Activated T-cell treated with anti-CD3 and anti-CD28 coated beads, Interleukin-2, amount 50 U/mL, for 1 hour (primary cell): Measurements from ENCODE around the gene PSMD7.
"Not testable (repeated sequence)": the region's sequence is repeated elsewhere in the genome, so short reads cannot be mapped to it uniquely, and the experiment has no call there.

Experiments
- DNase-seq: peaks from one replicate; pipeline ENCODE4 v3.0.0-alpha.2; 2020

The PSMD7 gene

DNA sequence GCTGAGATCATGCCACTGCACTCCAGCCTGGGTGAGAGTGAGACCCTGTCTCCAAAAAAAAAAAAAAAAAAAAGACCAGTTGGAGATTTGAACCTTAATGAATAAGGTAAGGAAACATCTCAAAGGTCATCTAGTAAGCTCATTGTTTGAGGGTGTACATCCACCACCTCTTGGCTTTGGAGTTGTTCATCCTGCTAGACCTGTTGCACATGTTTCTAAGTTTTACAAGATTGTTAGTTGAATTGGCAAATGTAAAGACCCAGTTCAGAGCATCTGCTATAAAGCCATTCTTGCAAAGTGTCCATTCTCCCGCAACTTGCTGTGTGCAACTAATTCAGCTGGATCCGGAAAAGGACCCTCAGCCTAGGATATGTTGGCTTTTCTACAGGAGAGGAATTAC, 1.5 kb downstream of the PSMD7 start:
- DNase-seq = no peak

DNA sequence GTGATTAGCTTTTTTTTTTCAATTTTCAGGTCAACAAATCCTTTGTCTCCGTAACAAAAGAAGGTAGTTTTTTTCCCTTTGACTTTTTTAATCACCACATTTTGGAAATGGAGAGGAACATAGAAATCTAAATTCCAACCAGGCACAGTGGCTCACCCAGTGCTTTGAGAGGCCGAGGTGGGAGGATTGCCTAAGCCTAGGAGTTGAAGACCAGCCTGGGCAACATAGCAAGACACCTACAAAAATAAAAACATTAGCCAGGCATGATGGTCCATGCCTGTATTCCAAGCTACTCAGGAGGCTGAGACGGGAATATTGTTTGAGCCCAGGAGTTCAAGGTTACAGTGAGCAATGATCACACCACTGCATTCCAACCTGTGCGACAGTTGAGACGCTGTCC, 5.7 kb downstream of the PSMD7 start:
- DNase-seq = no peak

DNA sequence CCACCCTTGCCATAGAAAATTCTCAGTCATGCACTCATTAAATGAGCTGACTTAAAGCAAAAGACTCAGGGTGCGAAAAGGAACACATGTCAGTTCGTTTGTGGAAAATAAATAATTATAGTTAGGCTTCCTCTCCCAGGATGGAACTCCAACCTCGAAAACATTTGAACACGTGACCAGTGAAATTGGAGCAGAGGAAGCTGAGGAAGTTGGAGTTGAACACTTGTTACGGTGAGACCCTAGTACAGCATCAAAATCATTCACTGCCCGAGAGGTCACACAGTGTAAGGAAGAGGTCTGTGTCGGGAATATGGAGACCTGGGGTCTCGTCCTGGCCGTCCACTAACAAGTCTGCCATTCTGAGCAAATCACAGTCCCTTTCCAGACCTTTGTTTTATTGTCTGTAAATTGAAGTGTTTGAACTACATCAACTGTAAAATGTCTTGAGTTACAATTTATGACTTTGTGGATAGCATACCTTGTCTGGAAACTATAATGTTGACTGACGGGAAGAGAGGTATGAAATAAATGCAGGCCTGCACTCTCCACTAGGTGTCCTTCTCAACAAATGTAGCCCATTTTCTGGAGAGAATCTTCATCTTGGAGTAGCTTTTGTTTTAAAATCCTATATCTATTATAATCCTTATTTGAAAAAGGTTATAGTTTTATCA, 7.7 kb downstream of the PSMD7 start:
- no peak for DNase-seq

DNA sequence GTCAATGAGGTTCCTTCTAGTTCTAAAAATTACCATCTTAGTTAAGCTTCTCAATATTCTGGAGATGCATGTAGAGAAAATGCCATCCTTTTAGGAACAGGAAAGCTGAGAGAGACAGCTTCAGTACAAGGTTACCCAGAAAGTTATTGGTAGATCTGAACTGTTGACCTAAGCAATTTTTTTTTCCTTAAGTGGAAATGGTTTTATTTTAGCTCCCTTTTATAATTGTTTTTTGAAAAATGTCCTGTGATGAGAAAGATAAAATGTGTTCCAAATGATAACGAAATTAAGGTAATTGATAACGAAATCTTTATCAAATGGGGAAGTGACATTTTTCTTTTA, 8.2 kb downstream of the PSMD7 start:
- DNase-seq = no peak

DNA sequence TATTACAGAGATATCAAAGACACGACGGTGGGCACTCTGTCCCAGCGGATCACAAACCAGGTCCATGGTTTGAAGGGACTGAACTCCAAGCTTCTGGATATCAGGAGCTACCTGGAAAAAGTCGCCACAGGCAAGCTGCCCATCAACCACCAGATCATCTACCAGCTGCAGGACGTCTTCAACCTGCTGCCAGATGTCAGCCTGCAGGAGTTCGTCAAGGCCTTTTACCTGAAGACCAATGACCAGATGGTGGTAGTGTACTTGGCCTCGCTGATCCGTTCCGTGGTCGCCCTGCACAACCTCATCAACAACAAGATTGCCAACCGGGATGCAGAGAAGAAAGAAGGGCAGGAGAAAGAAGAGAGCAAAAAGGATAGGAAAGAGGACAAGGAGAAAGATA, 8.7 kb downstream of the PSMD7 start:
- DNase-seq = no peak

DNA sequence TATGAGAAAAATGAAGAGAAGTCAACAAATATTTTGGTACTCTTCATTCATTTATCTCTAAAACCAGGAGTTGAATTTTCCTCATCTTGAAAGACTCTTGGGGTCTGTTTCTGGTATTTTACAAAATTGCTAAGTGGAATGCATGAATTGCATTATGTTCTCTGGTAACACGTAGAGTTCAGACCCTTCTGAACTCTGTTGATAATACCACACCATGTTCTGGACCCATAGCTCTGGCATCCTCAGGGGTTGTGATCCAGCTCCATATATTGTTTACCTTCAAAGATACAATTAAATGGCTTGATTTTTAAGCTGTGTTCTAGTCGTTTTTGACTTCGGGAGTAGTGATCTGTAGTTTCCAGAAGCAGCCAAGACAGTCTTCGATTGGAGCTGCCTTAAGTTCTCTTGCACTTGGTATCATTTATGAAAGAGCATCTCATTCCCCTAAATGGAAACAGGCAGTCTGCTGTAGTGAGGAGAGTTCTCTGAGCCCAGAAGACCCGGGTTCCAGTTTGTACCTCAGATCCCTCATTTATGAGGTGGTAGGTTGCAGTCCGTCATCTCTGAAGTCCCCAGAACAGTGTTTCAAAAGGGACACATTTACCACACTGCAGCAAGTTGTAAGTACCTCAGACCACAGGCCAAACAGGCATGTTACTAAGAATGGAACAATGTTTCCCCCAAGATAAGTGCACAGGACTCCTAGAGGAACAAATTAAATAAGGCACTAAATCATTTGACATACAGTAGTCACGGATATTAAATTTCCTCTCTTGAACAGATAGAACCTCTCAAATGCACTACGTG, 9.6 kb downstream of the PSMD7 start:
- no peak for DNase-seq

DNA sequence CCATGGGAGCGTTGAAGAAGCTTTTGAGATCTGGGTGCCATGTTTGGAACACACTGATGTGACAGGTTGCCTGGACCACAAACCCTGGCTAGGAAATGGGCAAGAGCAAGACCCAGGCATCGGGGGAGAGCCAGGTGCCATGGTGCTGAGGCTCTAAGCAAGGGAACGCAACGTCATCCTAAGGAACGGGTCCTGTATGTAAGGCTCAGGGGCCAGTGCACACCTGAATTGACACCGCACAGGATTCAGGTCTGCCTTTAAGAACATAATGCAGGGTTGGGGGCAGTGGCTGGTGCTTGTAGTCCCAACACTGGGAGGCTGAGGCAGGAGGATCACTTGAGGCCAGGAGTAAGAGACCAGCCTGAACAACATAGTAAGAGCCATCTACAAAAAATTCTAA, 10.8 kb downstream of the PSMD7 start:
- DNase-seq = no peak

DNA sequence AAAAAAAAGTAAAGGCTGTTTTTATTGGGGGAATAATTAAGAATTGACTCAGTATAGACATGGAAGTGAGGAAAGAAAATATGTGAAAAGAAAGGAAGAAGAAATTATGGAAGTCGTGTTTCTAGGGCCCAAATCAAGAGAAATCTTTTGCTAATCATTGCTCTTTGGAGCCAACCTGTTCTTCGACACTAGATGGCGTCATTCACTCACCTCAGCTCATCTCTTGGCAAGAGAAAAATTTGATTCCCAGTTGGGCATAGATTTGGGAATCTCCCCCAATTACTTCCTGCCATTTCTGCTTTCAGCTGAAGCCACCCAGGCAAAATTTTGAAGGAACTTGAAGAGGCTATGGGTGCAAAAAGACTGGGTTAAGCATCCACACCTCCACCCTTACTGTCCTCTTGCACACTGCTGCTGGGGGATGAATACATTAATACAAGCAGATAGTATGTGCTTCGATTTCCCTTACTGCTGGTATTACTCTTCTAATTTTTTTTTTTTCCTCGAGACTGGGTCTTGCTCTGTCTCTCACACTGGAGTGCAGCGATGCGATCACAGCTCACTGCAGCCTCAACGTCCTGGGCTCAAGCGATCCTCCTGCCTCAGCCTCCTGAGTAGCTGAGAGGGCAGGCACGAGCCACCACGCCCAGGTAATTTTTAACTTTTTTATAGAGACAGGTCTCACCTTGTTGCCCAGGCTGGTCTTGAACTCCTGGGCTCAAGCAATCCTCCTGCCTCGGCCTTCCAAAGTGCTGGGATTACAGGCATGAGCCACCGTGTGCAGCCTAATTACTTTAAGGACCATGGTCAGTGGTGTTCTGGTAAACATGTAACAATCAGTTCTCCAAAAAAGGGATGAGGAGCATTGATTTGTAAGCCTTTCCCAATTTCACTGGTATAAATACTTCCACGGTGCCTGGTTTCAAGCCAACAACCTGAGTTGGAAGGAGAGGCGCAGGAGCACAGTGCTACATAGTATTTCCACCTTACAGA, 13.5 kb downstream of the PSMD7 start:
- DNase-seq = no peak

DNA sequence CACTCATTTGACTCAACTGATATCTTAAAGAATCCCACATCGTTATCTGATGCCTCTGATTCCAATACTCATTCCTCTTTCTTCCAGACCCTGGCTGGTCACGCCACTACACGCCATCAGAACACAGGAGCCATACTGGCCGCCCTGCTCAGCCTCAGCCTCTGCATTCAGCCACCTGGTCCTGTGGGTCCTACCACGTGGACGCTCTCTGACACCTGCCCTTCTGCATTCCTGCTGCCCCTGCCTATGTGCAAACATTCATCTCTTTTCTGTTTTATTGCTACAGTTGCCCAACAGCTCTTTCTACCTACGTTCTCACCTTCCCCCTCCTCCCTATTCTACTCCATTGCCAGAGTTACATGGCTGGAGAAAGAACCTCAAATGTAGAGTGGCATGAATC, 18.4 kb downstream of the PSMD7 start:
- no peak for DNase-seq

DNA sequence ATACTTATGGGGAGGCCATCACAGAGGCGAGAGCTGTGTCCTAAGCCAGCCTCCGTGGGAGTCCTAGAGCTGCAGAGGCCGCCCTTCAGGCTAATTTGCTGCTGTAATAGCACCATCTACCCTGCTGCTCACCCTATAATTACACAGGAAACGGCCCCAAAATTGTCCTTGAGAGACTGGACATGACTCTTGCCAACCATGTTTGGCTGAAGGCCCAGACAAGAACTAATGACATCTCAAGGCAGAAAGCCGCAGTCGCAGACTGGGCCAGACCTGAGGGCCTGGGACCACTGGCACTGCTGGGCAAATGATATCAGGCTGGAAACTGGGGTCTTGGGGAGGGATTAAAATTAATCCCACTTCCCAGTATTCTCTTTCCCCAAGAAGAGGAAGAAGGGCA, 24.1 kb downstream of the PSMD7 start:
- DNase-seq = no peak

DNA sequence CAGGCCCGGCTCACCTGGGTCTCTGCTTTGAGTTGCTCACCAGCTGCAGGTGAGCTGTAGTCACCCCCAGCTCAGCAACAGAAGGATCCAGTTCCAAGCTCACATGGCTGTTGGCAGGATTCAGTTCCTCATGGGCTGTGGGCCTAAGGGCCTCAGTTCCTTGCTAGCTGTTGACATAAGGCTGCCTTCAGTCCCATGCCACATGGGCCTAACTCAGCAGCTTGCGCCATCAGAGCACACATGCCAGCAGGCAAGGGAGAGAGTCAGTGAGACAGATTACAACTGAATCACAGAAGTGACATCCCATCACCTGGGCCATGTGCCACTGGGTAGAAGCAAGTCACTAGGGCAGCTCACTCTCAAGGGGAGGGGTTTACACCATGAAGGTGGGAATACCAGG, 24.7 kb downstream of the PSMD7 start:
- no peak for DNase-seq

DNA sequence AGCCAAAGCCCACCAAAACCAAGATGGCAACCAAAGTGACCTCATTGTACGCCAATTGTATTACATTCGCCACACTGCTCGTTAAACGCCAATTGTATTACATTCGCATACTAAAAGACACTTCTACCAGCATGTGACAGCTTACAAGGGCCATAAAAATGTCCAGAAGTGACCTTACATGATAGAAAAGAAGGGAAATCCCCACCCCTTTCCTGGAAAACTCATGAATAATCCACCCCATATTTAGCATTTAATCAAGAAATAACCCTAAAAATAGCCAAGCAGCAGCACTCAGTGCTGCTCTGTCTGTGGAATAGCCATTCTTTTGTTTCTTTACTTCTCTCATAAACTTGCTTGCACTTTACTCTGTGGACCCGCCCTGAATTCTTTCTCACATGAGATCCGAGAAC, 25.7 kb downstream of the PSMD7 start:
- DNase-seq = no peak

DNA sequence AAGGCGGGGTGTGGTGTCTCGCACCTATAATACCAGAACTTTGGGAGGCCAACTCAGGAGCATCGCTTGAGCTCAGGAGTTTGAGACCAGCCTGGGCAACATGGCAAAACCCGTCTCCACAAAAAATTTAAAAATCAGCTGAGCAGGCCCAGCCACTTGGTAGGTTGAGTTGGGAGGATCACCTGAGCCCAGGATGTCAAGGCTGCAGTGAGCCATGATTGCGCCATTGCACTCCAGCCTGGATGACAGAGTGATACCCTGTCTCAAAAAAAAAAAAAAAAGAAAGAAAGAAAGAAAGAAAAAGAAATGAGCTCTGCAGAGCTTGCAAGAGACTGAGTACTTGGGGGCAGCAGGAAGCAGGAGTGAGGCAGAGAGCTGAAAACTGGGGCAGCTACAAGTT, 28.2 kb downstream of the PSMD7 start:
- not testable (repeated sequence) for DNase-seq

DNA sequence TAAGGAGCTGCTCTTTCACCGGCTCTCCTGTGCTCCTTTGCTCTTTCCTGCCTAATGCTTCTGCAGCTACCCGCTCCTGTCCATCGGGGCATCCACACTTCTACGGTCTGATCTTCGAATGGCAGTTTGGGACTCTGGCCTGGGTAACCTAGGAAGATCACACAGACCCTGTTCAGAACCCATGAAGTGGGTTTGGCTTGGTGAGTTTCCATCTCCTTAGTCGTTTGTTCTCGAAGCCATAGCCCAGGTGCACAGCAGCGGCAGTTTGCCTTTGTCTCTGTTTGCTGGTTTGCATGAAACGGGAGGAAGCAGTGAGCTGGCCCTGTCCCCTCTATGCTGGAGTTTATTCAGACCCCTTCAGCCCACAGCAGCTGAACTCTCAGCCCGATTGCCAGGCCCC, 29.0 kb downstream of the PSMD7 start:
- no peak for DNase-seq

DNA sequence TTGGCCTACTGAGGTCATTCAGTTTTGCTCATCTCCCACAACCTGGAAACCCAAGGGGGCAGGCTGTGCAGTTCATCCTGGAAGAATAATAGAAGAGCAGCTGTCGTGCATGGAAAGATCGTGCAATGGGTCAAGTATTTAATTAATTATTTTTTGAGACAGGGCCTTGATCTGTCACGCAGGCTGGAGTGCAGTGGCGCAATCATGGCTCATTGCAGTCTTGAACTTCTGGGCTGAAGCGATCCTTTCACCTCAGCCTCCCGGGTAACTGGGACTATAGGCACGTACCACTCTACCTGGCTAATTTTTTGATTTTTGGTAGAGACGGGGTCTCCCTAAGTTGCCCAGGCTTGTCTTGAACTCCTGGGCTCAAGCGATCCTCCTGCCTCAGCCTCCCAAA, 31.7 kb downstream of the PSMD7 start:
- DNase-seq = not testable (repeated sequence)

DNA sequence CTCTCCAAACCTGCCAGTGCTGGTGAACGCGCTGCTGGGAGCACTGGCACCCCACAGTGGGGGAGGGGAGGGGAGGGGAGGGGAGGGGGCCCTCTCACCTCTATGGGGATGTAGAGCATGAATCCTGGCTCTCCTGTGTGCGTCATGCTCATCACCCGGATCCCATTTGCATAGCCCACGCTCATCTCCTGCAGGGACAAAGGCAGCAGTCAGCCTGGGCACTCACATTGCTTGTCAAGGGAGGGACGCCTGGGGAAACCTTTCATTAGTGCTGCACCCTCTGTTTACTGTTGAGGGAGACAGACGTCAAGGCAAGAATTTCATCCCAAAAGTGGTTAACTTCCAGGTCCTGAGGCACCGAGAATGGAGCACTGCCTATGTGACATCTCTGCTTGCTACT, 35.9 kb downstream of the PSMD7 start:
- DNase-seq = not testable (repeated sequence)

DNA sequence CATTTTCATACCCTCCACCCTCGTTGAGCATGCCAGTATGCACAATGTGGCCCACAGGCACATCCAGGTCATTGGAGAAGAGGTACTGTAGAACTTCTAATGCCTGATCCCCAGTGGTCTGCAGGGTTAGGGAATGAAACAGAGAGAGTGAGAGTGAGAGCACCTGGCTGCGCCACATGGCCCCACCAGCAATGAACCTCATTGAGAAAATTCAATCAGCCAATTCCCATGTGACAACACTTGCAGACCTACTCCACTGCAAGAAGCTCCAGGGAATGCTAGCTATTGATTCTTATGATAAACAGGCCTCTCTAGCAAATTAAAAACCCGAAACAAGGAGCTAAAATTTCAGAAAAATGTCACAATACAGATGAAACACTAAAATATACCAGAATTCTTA, 40.9 kb downstream of the PSMD7 start:
- DNase-seq = not testable (repeated sequence)

DNA sequence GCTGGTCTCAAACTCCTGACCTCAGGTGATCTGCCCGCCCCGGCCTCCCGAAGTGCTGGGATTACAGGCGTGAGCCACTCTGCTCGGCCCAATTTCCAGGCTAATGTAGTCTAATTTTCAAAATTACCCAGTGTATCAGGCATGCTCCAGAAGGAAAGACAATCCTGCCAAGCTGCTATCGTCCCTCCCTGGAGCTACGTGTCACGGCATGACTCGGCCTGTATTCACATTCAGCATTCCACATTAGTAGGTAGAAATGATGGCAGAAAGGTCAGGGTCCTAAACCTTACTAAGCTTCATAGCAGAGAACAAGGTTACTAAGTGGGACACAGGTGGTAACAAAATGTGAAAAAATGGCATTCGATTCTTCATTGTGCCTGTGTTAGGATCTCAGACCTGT, 42.6 kb downstream of the PSMD7 start:
- not testable (repeated sequence) for DNase-seq

DNA sequence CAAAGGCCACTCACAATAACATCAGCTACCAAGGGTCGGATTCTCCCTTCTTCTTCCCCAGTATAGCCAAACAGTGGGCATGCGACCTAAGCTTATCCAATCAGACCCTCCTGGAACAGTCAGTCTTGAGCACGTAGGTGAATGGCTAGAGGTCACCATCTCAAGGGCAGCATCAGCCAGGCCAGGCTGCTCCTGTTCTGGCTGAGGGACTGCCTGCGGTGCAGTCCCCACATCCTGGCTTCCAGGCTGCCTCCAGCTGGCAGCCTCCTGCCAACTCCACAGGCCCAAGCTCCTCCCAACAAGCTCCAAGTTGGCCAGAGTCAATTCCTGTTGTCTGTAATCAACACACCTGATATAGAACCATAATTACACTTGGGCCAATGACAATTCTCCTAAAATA, 56.4 kb downstream of the PSMD7 start:
- not testable (repeated sequence) for DNase-seq
